K562 (cell line): ENCODE data around the gene PRR35. TPM values are rescaled to one million over a fixed set of nuclear protein-coding genes. Genes with fewer than 3 reads are reported as not detected.

Source experiments
- ARNT ChIP-seq, 2 experiments: fragments of 450-650 bp; IDR thresholded peaks; 2 replicates each; pipeline ENCODE4 v1.6.1; 2016; ENCODE audit warnings: mild to moderate bottlenecking in 1 of 2
- CAMTA2 ChIP-seq: fragments of 250-450 bp; sonication (Bioruptor Pico); conservative IDR thresholded peaks from 2 replicates; pipeline ENCODE4 v1.5.1; 2022
- CBX5 ChIP-seq: IDR thresholded peaks from 2 replicates; pipeline ENCODE4 v1.6.1; 2014; ENCODE audit warnings: low read depth, borderline replicate concordance
- CC2D1A ChIP-seq: fragments of 450-650 bp; IDR thresholded peaks from 2 replicates; pipeline ENCODE4 v1.6.1; 2017; ENCODE audit warnings: mild to moderate bottlenecking
- ETS2 ChIP-seq: IDR thresholded peaks from 2 replicates; pipeline ENCODE4 v1.6.1; 2016; ENCODE audit warnings: borderline replicate concordance, missing genetic modification characterization, mild to moderate bottlenecking, moderate library complexity, missing compliant biosample characterization; ENCODE audit not compliant: poor library complexity, severe bottlenecking
- FOXJ3 ChIP-seq: sonication (generic); formaldehyde crosslinking; IDR thresholded peaks from 2 replicates; pipeline ENCODE4 v1.4.0; 2020; ENCODE audit warnings: mild to moderate bottlenecking, missing genetic modification reagents
- KDM5B ChIP-seq: fragments of 200-600 bp; sonication (generic); IDR thresholded peaks from 2 replicates; pipeline ENCODE4 v1.6.1; 2012; ENCODE audit warnings: low read depth, mild to moderate bottlenecking, moderate library complexity, low read length, control low read depth, inconsistent platforms; ENCODE audit not compliant: insufficient replicate concordance
- MAFF ChIP-seq: IDR thresholded peaks from 2 replicates; pipeline ENCODE4 v1.6.1; 2012; ENCODE audit warnings: low read length, improper control_type of control experiment
- NFE2L1 ChIP-seq: fragments of 450-650 bp; IDR thresholded peaks from 2 replicates; pipeline ENCODE4 v1.6.1; 2016; ENCODE audit warnings: missing genetic modification characterization, low read depth, mild to moderate bottlenecking, missing compliant biosample characterization, moderate library complexity, borderline replicate concordance
- NFXL1 ChIP-seq: fragments of 450-650 bp; formaldehyde crosslinking; IDR thresholded peaks from 2 replicates; pipeline ENCODE4 v1.4.0; 2021; ENCODE audit warnings: mild to moderate bottlenecking
- PHF21A ChIP-seq: fragments of 450-650 bp; IDR thresholded peaks from 2 replicates; pipeline ENCODE4 v1.6.1; 2017; ENCODE audit warnings: low read depth, borderline replicate concordance
- POLR2AphosphoS2 ChIP-seq: IDR thresholded peaks from 2 replicates; pipeline ENCODE4 v1.6.1; 2012; ENCODE audit warnings: low read length, improper control_type of control experiment
- RBM14 ChIP-seq: fragments of 200-400 bp; formaldehyde crosslinking; IDR thresholded peaks from 2 replicates; pipeline ENCODE4 v1.6.1; 2018; ENCODE audit warnings: low read depth, mild to moderate bottlenecking, low read length, moderate library complexity, borderline replicate concordance; ENCODE audit not compliant: insufficient read depth
- SMC3 ChIP-seq: conservative IDR thresholded peaks from 2 replicates; pipeline ENCODE4 v1.6.1; 2011; ENCODE audit warnings: low read depth, low read length, improper control_type of control experiment; ENCODE audit not compliant: insufficient read depth
- TAF1 ChIP-seq: IDR thresholded peaks from 2 replicates; pipeline ENCODE4 v1.6.1; 2011; ENCODE audit warnings: mild to moderate bottlenecking, low read length, moderate library complexity; ENCODE audit not compliant: insufficient read depth, control insufficient read depth, severe bottlenecking; ENCODE audit errors: extremely low read depth
- TAL1 ChIP-seq: fragments of 450-650 bp; IDR thresholded peaks from 2 replicates; pipeline ENCODE4 v1.6.1; 2016; ENCODE audit warnings: mild to moderate bottlenecking
- TRIM24 ChIP-seq, 2 experiments: fragments of 450-650 bp; IDR thresholded peaks; 2 replicates each; pipeline ENCODE4 v1.6.1; 2016
- U2AF1 ChIP-seq: fragments of 200-400 bp; formaldehyde crosslinking; optimal IDR thresholded peaks from 2 replicates; pipeline ENCODE3; 2017; ENCODE audit warnings: mild to moderate bottlenecking, low read depth, low read length, moderate library complexity
- ZBED1 ChIP-seq: IDR thresholded peaks from 2 replicates; pipeline ENCODE4 v1.6.1; 2014
- ZFP1 ChIP-seq: fragments of 450-650 bp; formaldehyde crosslinking; IDR thresholded peaks from 2 replicates; pipeline ENCODE4 v1.4.0; 2020; ENCODE audit warnings: mild to moderate bottlenecking, mixed read lengths
- ZNF184 ChIP-seq: sonication (generic); formaldehyde crosslinking; IDR thresholded peaks from 2 replicates; pipeline ENCODE4 v1.5.0; 2020; ENCODE audit warnings: missing genetic modification reagents
- ZNF384 ChIP-seq: IDR thresholded peaks from 2 replicates; pipeline ENCODE4 v1.6.1; 2012; ENCODE audit warnings: low read depth, low read length, improper control_type of control experiment
- ZNF41 ChIP-seq: fragments of 250-450 bp; sonication (Bioruptor Pico); conservative IDR thresholded peaks from 2 replicates; pipeline ENCODE4 v1.4.0; 2020; ENCODE audit warnings: mild to moderate bottlenecking
- ZNF444 ChIP-seq: fragments of 250-450 bp; sonication (Bioruptor Pico); IDR thresholded peaks from 2 replicates; pipeline ENCODE4 v1.4.0; 2020; ENCODE audit warnings: mild to moderate bottlenecking, moderate library complexity
- ZSCAN29 ChIP-seq: fragments of 450-650 bp; IDR thresholded peaks from 2 replicates; pipeline ENCODE4 v1.6.1; 2017
- polyA plus RNA-seq, 8 experiments: library from polyadenylated mRNA; depleted of rRNA in 4 of 8; stranded (reverse) in 5 of 8; unstranded in 3 of 8; fragments of >200 nt; fragmentation: Nextera tagmentation in 2 of 8; fragmentation: Illumina TruSeq in 1 of 8; extraction: Ambion mirVana in 2 of 8; extraction: Trizol in 1 of 8; gene quantifications; 2 replicates each; pipeline versions ENCODE4 v1.2.1 to v1.2.3, GENCODE V29; 2011 to 2014; ENCODE audit warnings: inconsistent platforms in 1 of 8, missing spikeins in 1 of 8
- total RNA-seq, 7 experiments: library from RNA; depleted of rRNA in 6 of 7; stranded (reverse); fragments of >200 nt in 6 of 7; fragmentation: Illumina TruSeq in 2 of 7; extraction: Trizol in 2 of 7; gene quantifications; 2 replicates each; pipeline versions ENCODE4 v1.2.1 to v1.2.3, GENCODE V29; 2011 to 2021; ENCODE audit warnings: low replicate concordance in 1 of 7
- TF ChIP-seq, protein P1 (sequence below): fragments of 150-350 bp; IDR thresholded peaks from 2 replicates; pipeline ENCODE4 v1.6.1; 2014; ENCODE audit warnings: low read depth, mild to moderate bottlenecking, low read length, borderline replicate concordance
- TF ChIP-seq, protein P2 (sequence below): sonication (generic); formaldehyde crosslinking; IDR thresholded peaks from 2 replicates; pipeline ENCODE4 v1.8.1; 2023; ENCODE audit warnings: mild to moderate bottlenecking, missing genetic modification reagents

PRR35 gene
- total and polyA plus RNA-seq, 9 of the 15 experiments (the other 6 are each of a cell fraction or from before 2014, with no cell fraction given) = 0.17 to 0.45 (median 0.21) TPM; not detected in 5

DNA sequence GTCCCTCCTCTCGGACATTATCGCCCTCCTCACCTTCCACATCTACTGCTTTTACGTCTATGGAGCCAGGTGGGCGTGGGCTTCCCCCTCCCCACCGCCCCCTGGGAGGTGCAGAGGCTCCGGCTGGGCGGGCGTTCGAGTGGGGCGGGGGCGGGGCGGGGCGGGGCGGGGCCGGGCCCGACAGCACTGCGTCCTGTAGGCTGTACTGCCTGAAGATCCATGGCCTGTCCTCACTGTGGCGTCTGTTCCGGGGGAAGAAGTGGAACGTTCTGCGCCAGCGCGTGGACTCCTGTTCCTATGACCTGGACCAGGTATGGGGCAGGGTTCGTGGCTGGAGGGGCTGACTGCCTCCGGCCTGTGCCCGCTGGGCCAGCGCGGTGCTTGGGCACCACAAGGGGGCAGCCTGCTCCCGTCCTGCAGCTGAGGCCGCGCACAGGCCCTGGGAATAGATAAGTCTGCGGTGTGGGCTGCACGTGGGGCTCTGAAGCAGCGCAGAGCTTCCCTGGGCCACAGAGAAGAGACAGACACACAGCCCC is 18.7 kb downstream of the PRR35 start (continued):
- TF ChIP-seq, protein P1, sequence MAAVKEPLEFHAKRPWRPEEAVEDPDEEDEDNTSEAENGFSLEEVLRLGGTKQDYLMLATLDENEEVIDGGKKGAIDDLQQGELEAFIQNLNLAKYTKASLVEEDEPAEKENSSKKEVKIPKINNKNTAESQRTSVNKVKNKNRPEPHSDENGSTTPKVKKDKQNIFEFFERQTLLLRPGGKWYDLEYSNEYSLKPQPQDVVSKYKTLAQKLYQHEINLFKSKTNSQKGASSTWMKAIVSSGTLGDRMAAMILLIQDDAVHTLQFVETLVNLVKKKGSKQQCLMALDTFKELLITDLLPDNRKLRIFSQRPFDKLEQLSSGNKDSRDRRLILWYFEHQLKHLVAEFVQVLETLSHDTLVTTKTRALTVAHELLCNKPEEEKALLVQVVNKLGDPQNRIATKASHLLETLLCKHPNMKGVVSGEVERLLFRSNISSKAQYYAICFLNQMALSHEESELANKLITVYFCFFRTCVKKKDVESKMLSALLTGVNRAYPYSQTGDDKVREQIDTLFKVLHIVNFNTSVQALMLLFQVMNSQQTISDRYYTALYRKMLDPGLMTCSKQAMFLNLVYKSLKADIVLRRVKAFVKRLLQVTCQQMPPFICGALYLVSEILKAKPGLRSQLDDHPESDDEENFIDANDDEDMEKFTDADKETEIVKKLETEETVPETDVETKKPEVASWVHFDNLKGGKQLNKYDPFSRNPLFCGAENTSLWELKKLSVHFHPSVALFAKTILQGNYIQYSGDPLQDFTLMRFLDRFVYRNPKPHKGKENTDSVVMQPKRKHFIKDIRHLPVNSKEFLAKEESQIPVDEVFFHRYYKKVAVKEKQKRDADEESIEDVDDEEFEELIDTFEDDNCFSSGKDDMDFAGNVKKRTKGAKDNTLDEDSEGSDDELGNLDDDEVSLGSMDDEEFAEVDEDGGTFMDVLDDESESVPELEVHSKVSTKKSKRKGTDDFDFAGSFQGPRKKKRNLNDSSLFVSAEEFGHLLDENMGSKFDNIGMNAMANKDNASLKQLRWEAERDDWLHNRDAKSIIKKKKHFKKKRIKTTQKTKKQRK = no peak
- TF ChIP-seq ZNF444 (CRISPR knock-in tag) (no peak), U2AF1 (no peak), ZNF41 (CRISPR knock-in tag) (no peak), KDM5B (no peak), ZNF384 (no peak), CC2D1A (no peak), ARNT (IDR thresholded peaks at IDR 0.05) (no peak), NFE2L1 (tag) (no peak), ZFP1 (CRISPR knock-in tag) (no peak), ETS2 (no peak), PHF21A (peak; percentile 58; the same call in 1 of the 2 replicates), POLR2AphosphoS2 (no peak), TAF1 (peak; percentile 22), NFXL1 (CRISPR knock-in tag) (no peak), TRIM24 (IDR thresholded peaks at IDR 0.05) (peak; percentile 22 to 62; a peak in 2 of 4 replicates), TAL1 (peak; percentile 24; the same call in 1 of the 2 replicates), ZBED1 (no peak), CAMTA2 (no peak), RBM14 (no peak), ZSCAN29 (no peak), ZNF184 (CRISPR knock-in tag) (no peak), SMC3 (peak; percentile 84), MAFF (no peak), FOXJ3 (no peak), CBX5 (0 out of 2 replicates have a peak, but pooled peaks have one; percentile 54)
- TF ChIP-seq, protein P2, sequence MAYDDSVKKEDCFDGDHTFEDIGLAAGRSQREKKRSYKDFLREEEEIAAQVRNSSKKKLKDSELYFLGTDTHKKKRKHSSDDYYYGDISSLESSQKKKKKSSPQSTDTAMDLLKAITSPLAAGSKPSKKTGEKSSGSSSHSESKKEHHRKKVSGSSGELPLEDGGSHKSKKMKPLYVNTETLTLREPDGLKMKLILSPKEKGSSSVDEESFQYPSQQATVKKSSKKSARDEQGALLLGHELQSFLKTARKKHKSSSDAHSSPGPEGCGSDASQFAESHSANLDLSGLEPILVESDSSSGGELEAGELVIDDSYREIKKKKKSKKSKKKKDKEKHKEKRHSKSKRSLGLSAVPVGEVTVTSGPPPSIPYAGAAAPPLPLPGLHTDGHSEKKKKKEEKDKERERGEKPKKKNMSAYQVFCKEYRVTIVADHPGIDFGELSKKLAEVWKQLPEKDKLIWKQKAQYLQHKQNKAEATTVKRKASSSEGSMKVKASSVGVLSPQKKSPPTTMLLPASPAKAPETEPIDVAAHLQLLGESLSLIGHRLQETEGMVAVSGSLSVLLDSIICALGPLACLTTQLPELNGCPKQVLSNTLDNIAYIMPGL = no peak
